PC-3 (cell line): ENCODE results near the gene AQP6. TPM values are rescaled to one million over a fixed set of nuclear protein-coding genes. Genes with fewer than 3 reads are reported as not detected.

ENCODE experiments used
- ATAC-seq: fragments of 200-7000 bp; cut with Tn5 transposase; 2 replicates; pipeline ENCODE4 v1.9.1; 2020; ENCODE audit warnings: mild to moderate bottlenecking, moderate library complexity
- BruUV-seq: library from RNA; stranded (reverse); fragments of 400-500 nt; replicated peaks from 2 replicates; lab custom pipeline; 2021; lab: Mats Ljungman, UMichigan
- CTCF ChIA-PET: fragments of 300-600 bp; sonication (Branson Sonifier 250); formaldehyde crosslinking; loops from one replicate; lab custom pipeline; 2022; ENCODE audit warnings: antibody characterized with exemption; lab: Charles Lee
- POLR2A ChIA-PET: fragments of 300-600 bp; sonication (Branson Sonifier 250); formaldehyde crosslinking; loops from one replicate; lab custom pipeline; 2022; ENCODE audit warnings: antibody characterized with exemption; ENCODE audit not compliant: unreplicated experiment; lab: Charles Lee
- DNase-seq: peaks from one replicate; pipeline ENCODE4 v3.0.0-alpha.2; 2015
- H2AFZ ChIP-seq: fragments of 300-600 bp; sonication (generic); 2 replicates; pipeline ENCODE4 v1.6.0; 2016; ENCODE audit warnings: antibody characterized with exemption, low read length
- H3F3A ChIP-seq: fragments of 300-600 bp; sonication (generic); one replicate; pipeline ENCODE4 v1.6.0; 2017; ENCODE audit warnings: antibody characterized with exemption, low read length, control low read depth, mild to moderate bottlenecking; ENCODE audit not compliant: unreplicated experiment
- H3K27ac ChIP-seq: fragments of 300-600 bp; sonication (generic); 2 replicates; pipeline ENCODE4 v1.5.1; 2016; ENCODE audit warnings: mild to moderate bottlenecking, low read length
- H3K27me3 ChIP-seq: fragments of 300-600 bp; sonication (generic); 2 replicates; pipeline ENCODE4 v1.6.1; 2016; ENCODE audit warnings: low read length, mixed read lengths
- H3K36me3 ChIP-seq: fragments of 300-600 bp; sonication (generic); 2 replicates; pipeline ENCODE4 v1.6.1; 2016; ENCODE audit warnings: low read depth, mixed run types, low read length, mixed read lengths
- H3K4me1 ChIP-seq: fragments of 300-600 bp; sonication (generic); 2 replicates; pipeline ENCODE4 v1.5.1; 2016; ENCODE audit warnings: low read length; ENCODE audit not compliant: insufficient read depth
- H3K4me2 ChIP-seq: fragments of 300-600 bp; sonication (generic); 2 replicates; pipeline ENCODE4 v1.6.0; 2016; ENCODE audit warnings: low read length
- H3K4me3 ChIP-seq: fragments of 300-600 bp; sonication (generic); 2 replicates; pipeline ENCODE4 v1.5.1; 2016; ENCODE audit warnings: mild to moderate bottlenecking, low read length, mixed read lengths
- H3K79me2 ChIP-seq: fragments of 300-600 bp; sonication (generic); 2 replicates; pipeline ENCODE4 v1.6.1; 2017; ENCODE audit warnings: low read length, mixed read lengths
- H3K9ac ChIP-seq: fragments of 300-600 bp; sonication (generic); 2 replicates; pipeline ENCODE4 v1.6.0; 2016; ENCODE audit warnings: mild to moderate bottlenecking, low read length
- H3K9me2 ChIP-seq: fragments of 300-600 bp; sonication (generic); replicated peaks from 2 replicates; pipeline ENCODE4 v1.6.1; 2016; ENCODE audit warnings: mixed run types, low read length, mixed read lengths
- H3K9me3 ChIP-seq: fragments of 300-600 bp; sonication (generic); 2 replicates; pipeline ENCODE4 v1.6.1; 2016; ENCODE audit warnings: low read length, mixed read lengths
- H4K20me1 ChIP-seq: fragments of 300-600 bp; sonication (generic); 2 replicates; pipeline ENCODE4 v1.6.1; 2016; ENCODE audit warnings: low read length, mixed read lengths
- CTCF ChIP-seq: fragments of 300-600 bp; sonication (generic); conservative IDR thresholded peaks from 2 replicates; pipeline ENCODE4 v1.5.1; 2017; ENCODE audit warnings: antibody characterized with exemption, low read depth, mild to moderate bottlenecking, low read length
- EZH2 ChIP-seq: fragments of 300-600 bp; sonication (generic); IDR thresholded peaks from one replicate; pipeline ENCODE4 v1.6.1; 2017; ENCODE audit warnings: antibody characterized with exemption, mild to moderate bottlenecking, low read length; ENCODE audit not compliant: unreplicated experiment
- EZH2phosphoT487 ChIP-seq: fragments of 300-600 bp; sonication (generic); IDR thresholded peaks from 2 replicates; pipeline ENCODE4 v1.6.1; 2018; ENCODE audit warnings: mild to moderate bottlenecking, antibody characterized with exemption, low read length, borderline replicate concordance
- intact Hi-C: fragments of 100-400 bp; cut with micrococcal nuclease; formaldehyde crosslinking; loops from 2 replicates; pipeline ENCODE4 v1.9.0; 2023
- total RNA-seq: library from RNA; depleted of rRNA; stranded (reverse); fragments of >200 nt; gene quantifications from 2 replicates; pipeline ENCODE4 v1.2.3, GENCODE V29; 2014

The AQP6 gene
- total RNA-seq, 1 experiment from 2014 or later, result not detected

DNA sequence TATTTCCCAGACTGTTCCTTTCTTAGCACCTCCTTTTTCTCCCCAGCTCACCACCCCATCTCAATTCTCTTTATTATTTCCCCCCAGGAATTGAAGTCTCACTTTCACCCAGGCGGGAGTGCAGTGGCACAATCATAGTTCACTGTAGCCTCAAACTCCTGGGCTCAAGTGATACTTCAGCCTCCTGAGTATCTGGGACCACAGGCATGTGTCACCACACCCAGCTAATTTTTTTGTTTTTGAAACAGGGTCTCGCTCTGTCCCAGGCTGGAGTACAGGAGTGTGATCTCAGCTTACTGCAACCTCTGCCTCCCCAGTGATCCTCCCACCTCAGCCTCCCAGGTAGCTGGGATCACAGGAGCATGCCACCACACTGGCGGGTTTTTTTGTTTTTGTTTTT lies 41.6 kb downstream of the AQP6 start:
- ATAC-seq (no peak), DNase-seq (no peak)
- peaks cover 83% of the 10 kb centered on the region for H3K79me2 ChIP-seq
- intact Hi-C loops, result no loop called here
- H3K4me3 ChIP-seq, result no peak overlapping the region
- no peaks in the 10 kb centered on the region for H3F3A ChIP-seq
- ChIA-PET POLR2A (no interaction called here), CTCF (no interaction called here)
- no peaks in the 10 kb centered on the region for H3K9me3 ChIP-seq
- H3K9ac ChIP-seq, result no peak overlapping the region
- no peak overlapping the region for H3K27ac ChIP-seq
- H3K4me2 ChIP-seq, result no peak overlapping the region
- TF ChIP-seq EZH2 (no peak), CTCF (no peak), EZH2phosphoT487 (no peak)
- H3K4me1 ChIP-seq, result no peaks in the 10 kb centered on the region
- BruUV-seq, result no TSS peak
- H3K9me2 ChIP-seq, result no peaks in the 10 kb centered on the region
- H3K36me3 ChIP-seq, result peaks cover 32% of the 10 kb centered on the region; the same call in 1 of the 2 replicates
- peaks cover 9% of the 10 kb centered on the region; the same call in 1 of the 2 replicates for H4K20me1 ChIP-seq
- H2AFZ ChIP-seq, result no peak overlapping the region
- H3K27me3 ChIP-seq, result no peaks in the 10 kb centered on the region

DNA sequence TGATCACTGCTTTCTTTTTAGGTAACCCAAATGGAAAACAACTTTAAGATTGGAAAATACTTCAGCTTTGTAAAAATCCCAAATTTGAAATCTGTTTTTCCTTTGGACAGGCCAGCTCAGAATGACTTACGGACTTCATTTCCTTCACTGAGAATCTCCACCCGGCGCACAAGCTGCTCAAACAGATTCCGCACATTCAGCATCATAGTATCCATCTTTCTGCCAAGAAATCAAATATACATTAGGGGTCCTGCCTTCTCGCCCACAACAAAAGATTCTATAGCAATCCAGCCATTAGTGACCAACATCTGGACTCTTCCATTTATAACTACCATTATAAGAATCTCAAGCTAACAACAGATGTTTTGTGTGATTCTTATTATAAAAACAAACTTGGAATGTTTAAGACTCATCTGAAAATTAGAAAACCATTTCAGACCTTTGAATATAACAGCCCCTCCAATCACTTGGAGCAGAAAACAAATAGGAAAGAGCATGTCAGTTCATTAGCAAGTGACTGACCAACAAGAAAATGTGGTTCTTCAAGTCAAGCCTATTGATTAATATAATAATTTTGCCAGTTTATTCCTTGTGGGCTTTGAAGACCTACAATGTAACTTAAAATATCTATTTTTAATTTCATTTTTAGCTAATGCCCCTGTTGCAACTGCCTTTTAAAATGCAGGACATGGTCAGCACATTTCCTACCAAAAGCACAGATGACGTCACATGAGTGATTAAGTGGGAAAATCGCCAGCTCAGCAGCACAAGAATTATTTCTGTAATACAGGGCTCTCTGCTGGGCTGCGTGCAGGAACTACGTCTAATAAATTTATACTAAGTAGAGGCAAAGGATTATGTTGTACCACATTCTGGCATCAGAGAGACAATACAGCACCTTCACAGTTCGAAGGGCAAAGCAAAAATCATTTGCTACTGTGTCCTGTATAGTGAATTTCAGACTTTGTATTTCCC lies 44.0 kb downstream of the AQP6 start:
- ChIA-PET POLR2A (no interaction called here), CTCF (no interaction called here)
- BruUV-seq, result no TSS peak

More for the DNA sequence above, 44.0 kb downstream of the AQP6 start:
- Histone ChIP-seq H3K9me3 (no peaks in the 10 kb centered on the region), H3K36me3 (peaks cover 26% of the 10 kb centered on the region; the same call in 1 of the 2 replicates), H3K79me2 (peaks cover 87% of the 10 kb centered on the region), H3K27me3 (no peaks in the 10 kb centered on the region), H3F3A (no peaks in the 10 kb centered on the region), H3K4me3 (no peak overlapping the region), H3K9ac (no peak overlapping the region), H4K20me1 (peaks cover 18% of the 10 kb centered on the region), H3K9me2 (no peaks in the 10 kb centered on the region), H3K4me2 (no peak overlapping the region), H3K27ac (no peak overlapping the region), H3K4me1 (no peaks in the 10 kb centered on the region; the same call in none of the 2 replicates), H2AFZ (no peak overlapping the region)
- intact Hi-C loops, result no loop called here
- ATAC-seq, result no peak
- TF ChIP-seq CTCF (no peak), EZH2phosphoT487 (no peak), EZH2 (no peak)
- no peak for DNase-seq
